ENCODE results near the gene SNX5.

GRCh38 chr20:18009116-18009515 lies 40.5 kb upstream of the SNX5 start:
- TF ChIP-seq ZHX2 (IDR thresholded peaks at IDR 0.05; ENCODE audit: low read depth) (no peak), ZHX2 (CRISPR knock-in tag; IDR thresholded peaks at IDR 0.05; ENCODE audit: borderline replicate concordance) (no peak), POLR2AphosphoS5 (IDR thresholded peaks at IDR 0.05; ENCODE audit: low read depth, low read length) (no peak), PATZ1 (CRISPR knock-in tag; IDR thresholded peaks at IDR 0.05) (no peak), AFF4 (CRISPR knock-in tag; IDR thresholded peaks at IDR 0.05) (no peak), NR3C1 (CRISPR knock-in tag; IDR thresholded peaks at IDR 0.05) (no peak), GPN1 (CRISPR knock-in tag; IDR thresholded peaks at IDR 0.05; ENCODE audit: borderline replicate concordance) (no peak), ZNF83 (CRISPR knock-in tag; IDR thresholded peaks at IDR 0.05; ENCODE audit: borderline replicate concordance) (no peak), ARID2 (CRISPR knock-in tag; IDR thresholded peaks at IDR 0.05; ENCODE audit: borderline replicate concordance) (no peak), ZNF143 (CRISPR knock-in tag; IDR thresholded peaks at IDR 0.05) (no peak), MEIS1 (CRISPR knock-in tag; IDR thresholded peaks at IDR 0.05; ENCODE audit: borderline replicate concordance) (no peak), THRA (CRISPR knock-in tag; IDR thresholded peaks at IDR 0.05; ENCODE audit: borderline replicate concordance) (no peak), REST (IDR thresholded peaks at IDR 0.05; ENCODE audit: borderline replicate concordance in 1 of 2, low read depth in 1 of 2, low read length in 2 of 2) (no peak), BRCA1 (CRISPR knock-in tag; IDR thresholded peaks at IDR 0.05) (no peak), ZNF18 (CRISPR knock-in tag; IDR thresholded peaks at IDR 0.05; ENCODE audit: insufficient replicate concordance) (no peak)
